OCI-LY1 (cell line): ENCODE measurements around the gene FBXW4.

ENCODE experiments used
- EZH2 ChIP-seq: fragments of 200-600 bp; sonication (generic), shearing (Covaris generic); IDR thresholded peaks from 2 replicates; pipeline ENCODE4 v1.8.0; 2017; ENCODE audit warnings: borderline replicate concordance, mixed run types, mild to moderate bottlenecking, antibody characterized with exemption, low read length, moderate library complexity, mixed read lengths
- TF ChIP-seq, protein P1 (sequence below): fragments of 200-600 bp; sonication (generic), shearing (Covaris generic); IDR thresholded peaks from 2 replicates; pipeline ENCODE4 v1.5.1; 2017; ENCODE audit warnings: mild to moderate bottlenecking, antibody characterized with exemption, low read length, moderate library complexity, mixed read lengths

- TF ChIP-seq EZH2 = no peak
- TF ChIP-seq, protein P1, sequence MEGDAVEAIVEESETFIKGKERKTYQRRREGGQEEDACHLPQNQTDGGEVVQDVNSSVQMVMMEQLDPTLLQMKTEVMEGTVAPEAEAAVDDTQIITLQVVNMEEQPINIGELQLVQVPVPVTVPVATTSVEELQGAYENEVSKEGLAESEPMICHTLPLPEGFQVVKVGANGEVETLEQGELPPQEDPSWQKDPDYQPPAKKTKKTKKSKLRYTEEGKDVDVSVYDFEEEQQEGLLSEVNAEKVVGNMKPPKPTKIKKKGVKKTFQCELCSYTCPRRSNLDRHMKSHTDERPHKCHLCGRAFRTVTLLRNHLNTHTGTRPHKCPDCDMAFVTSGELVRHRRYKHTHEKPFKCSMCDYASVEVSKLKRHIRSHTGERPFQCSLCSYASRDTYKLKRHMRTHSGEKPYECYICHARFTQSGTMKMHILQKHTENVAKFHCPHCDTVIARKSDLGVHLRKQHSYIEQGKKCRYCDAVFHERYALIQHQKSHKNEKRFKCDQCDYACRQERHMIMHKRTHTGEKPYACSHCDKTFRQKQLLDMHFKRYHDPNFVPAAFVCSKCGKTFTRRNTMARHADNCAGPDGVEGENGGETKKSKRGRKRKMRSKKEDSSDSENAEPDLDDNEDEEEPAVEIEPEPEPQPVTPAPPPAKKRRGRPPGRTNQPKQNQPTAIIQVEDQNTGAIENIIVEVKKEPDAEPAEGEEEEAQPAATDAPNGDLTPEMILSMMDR = no peak
Measured at GRCh38 chr10:101578803-101579515, 116.0 kb downstream of the FBXW4 start.
